ENCODE measurements around the gene CYBRD1. TPM values are rescaled to one million over a fixed set of nuclear protein-coding genes. Genes with fewer than 3 reads are reported as not detected.

CYBRD1 gene
- total RNA-seq, 1 donor from 2014 or later, result 39.7 TPM

- no peak for DNase-seq (ENCODE audit: low spot score)
- intact Hi-C loops (cut with DNase I), result loop anchor here (10.0 kb wide), 2 partner anchors 515 to 875 kb away; partner anchors contain the start of gene DLX2
These were observed 67.8 kb downstream of the CYBRD1 start for GRCh38 chr2:171590116-171590515.

GRCh38 chr2:171592036-171592555 is 69.8 kb downstream of the CYBRD1 start:
- intact Hi-C loops (cut with DNase I), result loop anchor here (10.0 kb wide), 2 partner anchors 513 to 873 kb away; partner anchors contain the start of gene DLX2
- no peak for DNase-seq (ENCODE audit: low spot score)

- DNase-seq (ENCODE audit: low spot score), result no peak
- intact Hi-C loops (cut with DNase I), result loop anchor here (10.0 kb wide), 2 partner anchors 509 to 869 kb away; partner anchors contain the start of gene DLX2
These were observed 73.2 kb downstream of the CYBRD1 start for GRCh38 chr2:171595456-171595855.

- no peak for DNase-seq (ENCODE audit: low spot score)
- intact Hi-C loops (cut with DNase I), result loop anchor here (10.0 kb wide), 2 partner anchors 509 to 869 kb away; partner anchors contain the start of gene DLX2
These were observed 73.6 kb downstream of the CYBRD1 start for GRCh38 chr2:171595896-171596295.

GRCh38 chr2:171598713-171599319 is 76.5 kb downstream of the CYBRD1 start:
- DNase-seq (ENCODE audit: low spot score), result no peak
- intact Hi-C loops (cut with DNase I), result loop anchor here (10.0 kb wide), 2 partner anchors 506 to 866 kb away; partner anchors contain the start of gene DLX2

GRCh38 chr2:171600126-171600525 is 77.9 kb downstream of the CYBRD1 start:
- intact Hi-C loops (cut with DNase I), result no loop called here
- no peak for DNase-seq (ENCODE audit: low spot score)

- no peak for DNase-seq (ENCODE audit: low spot score)
- intact Hi-C loops (cut with DNase I), result no loop called here
These were observed 80.1 kb downstream of the CYBRD1 start for GRCh38 chr2:171602352-171602751.

Other genes starting within 250 kb of the CYBRD1 start
- 10.5 TPM for gene METTL8, start 88.5 kb upstream of the CYBRD1 start, total RNA-seq
- gene DCAF17, start 88.2 kb upstream of the CYBRD1 start, total RNA-seq, result 12.4 TPM
- 75.8 TPM for gene DYNC1I2, start 165.0 kb downstream of the CYBRD1 start, total RNA-seq

Measured in cardiac septum (tissue), 1 donor.